Measurements from ENCODE around the gene MYOM1.
"Not testable (repeated sequence)": the region's sequence is repeated elsewhere in the genome, so short reads cannot be mapped to it uniquely, and the experiment has no call there.

The MYOM1 gene

GRCh38 chr18:3027370-3027891 is 192.3 kb downstream of the MYOM1 start:
- no peak for DNase-seq (ENCODE audit: low read depth)

GRCh38 chr18:3025544-3025943 is 194.2 kb downstream of the MYOM1 start:
- no peak for DNase-seq (ENCODE audit: low read depth)

GRCh38 chr18:3023603-3024002 is 196.2 kb downstream of the MYOM1 start:
- not testable (repeated sequence) for DNase-seq (ENCODE audit: low read depth)
